NCI-H2171 treated with DMSO at 0.1 percent for 48 hours (cell line): ENCODE measurements around the gene TIGD7.

Experiments used
- DNase-seq: peaks from one replicate; lab custom pipeline; 2025; lab: John Stamatoyannopoulos, UW

Gene TIGD7, protein sequence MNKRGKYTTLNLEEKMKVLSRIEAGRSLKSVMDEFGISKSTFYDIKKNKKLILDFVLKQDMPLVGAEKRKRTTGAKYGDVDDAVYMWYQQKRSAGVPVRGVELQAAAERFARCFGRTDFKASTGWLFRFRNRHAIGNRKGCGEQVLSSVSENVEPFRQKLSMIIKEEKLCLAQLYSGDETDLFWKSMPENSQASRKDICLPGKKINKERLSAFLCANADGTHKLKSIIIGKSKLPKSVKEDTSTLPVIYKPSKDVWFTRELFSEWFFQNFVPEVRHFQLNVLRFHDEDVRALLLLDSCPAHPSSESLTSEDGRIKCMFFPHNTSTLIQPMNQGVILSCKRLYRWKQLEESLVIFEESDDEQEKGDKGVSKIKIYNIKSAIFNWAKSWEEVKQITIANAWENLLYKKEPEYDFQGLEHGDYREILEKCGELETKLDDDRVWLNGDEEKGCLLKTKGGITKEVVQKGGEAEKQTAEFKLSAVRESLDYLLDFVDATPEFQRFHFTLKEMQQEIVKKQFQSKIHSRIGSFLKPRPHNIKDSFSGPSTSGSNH

DNA sequence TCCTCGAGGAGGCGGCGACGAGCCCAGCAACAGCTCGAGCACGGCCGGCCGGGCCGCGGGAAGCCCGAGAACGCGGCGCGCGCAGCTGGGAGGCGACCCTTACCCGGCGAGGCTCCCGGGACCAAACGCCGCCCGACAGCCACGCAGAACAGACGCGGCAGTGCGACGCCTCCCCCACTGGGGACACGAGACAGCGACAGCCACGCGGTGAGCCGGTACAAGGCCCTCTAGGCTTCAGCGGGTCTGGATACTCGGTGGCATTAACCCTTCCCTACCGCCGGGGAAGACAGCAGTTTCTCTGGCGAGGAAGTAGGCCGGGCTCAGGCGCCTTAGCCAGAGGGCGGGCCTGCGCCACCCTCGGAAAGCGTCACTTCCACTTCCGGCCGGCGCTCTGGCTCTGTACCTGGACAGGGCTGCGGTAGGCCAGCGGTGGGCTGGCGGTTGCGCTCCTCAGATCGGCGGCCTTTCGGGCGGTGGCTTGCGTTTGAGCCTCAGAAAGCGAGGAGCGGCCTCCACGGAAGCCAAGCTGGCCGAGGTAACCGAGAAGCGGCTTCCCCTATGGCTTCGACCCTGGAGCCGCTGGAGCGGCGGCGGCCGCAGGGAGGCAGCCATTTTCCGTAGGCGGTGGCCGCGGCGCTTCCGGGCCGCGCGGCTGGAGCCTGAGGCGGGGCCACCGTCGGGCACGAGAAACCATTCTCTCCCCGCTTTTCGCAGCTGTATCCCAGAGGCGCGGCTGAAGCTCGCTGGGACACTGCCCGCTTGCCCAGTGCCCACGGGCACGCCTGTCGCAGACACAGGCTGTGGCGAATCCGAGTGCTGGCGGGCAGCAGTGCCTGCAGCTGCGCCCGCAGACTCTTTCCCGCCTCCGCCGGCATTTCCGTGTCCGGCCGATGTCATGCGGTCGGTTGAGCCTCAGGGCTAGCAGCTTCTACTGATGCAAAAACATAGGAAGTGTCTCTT is at the start of gene TIGD7, which contains the start of gene ZNF75A:
TSS of gene TIGD7 (minus strand) at position 322 of the 960 bp plus-strand sequence. CDS start 4,816 bp downstream, outside the sequence.
TSS of gene ZNF75A (plus strand) at position 389 of the 960 bp plus-strand sequence. CDS start 2,932 bp downstream, outside the sequence.
- peak; percentile 91 for DNase-seq

DNA sequence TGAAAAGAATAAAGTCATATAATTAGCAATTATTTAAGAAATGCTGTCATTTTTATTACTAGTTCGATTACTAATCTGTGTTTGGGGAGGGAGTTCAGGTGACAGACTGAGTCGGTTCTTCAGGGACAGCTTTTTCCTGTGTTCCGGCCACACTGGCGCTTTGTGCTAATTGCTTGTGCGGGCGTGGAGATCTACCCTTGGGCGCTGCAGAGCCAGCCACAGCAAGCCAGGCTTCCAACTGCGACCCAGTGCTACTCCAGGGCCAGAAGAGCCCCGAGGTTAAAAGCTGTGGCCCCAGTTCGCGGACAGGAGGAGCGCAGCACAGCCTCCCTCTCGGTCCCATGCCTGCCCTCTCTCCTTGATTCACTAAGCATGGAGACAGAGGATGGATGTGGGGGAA is 43.9 kb upstream of the TIGD7 start:
- no peak for DNase-seq

DNA sequence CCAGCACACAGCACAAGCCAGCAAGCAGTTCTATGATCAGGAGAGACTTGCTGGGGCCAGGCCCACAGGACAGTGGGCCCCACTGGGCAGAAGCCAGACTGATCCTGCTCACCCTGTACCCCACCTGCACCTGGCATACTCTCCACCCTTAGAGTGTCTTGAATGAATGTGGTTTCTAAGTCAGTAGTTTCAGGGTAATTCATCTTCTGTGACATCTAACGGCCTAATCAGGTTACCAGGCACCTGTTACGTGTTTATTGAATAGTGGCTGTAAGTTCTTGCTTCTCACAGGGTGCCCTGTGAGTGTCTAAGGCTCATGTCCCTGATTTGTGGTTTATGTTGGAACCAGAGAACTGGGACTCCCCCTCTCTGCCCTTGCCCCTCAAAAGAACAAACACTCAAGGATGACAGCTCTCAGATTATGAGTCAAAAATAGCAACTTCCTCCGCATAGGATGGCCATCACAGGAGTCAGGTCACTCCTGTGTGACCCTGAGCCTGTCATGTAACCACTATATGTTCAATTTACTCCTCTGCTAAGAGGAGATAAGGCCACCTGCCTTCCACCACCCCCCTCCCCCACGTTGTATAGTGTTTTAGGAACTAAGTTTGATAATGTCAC is 43.4 kb upstream of the TIGD7 start:
- DNase-seq = peak; percentile 2

DNA sequence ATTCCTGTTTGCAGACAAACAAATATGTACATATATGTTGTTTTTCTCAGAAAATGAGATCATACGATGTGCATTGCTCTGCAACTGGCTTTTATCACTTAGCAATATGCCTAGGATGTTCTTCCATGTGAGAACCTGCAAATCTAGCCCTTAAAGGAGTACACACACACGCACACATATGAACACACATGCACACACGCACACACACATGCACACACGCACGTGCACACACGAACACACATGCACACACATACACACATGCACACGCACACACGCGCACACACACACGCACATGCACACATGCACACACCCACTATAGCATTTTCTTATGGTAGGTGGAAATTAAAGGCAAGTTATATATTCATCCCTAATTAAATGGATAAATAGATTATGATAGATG is 42.4 kb upstream of the TIGD7 start:
- no peak for DNase-seq

DNA sequence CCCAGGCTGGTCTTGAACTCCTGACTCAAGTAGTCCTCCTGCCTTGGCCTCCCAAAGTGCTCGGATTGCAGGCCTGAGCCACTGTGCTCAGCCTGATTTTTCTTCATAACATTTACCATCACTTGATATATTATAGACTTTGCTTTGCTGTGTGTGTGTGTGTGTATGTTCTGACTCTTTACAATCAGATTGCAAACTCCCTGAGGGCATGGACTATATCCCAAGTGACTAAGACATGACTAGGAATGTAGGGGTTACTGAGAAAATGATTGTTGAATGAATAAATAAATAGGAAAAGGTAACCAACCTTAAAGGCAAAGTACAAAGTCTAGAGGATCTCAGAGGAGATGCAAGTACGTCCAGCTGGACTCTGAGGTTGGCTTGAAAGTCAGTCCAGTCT is 40.8 kb upstream of the TIGD7 start:
- no peak for DNase-seq

DNA sequence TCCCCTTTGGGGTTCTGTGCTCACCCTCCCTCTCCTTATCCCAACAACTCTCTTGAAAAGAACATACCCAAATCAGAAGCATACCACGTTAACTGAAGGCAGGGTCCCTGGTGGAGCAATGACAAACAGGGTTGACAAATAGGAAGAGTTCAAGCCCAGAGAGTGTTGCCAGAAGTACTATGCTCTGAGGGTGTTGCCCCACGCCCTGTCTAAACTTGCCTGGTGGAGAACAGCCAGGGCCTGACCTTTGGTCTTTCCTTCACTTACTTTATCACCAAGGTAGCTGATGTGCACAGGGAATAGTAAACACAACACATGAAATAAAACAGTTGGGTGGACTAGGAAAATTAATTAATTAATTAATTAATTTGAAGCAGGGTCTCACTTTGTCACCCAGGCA is 23.4 kb upstream of the TIGD7 start:
- DNase-seq = no peak

DNA sequence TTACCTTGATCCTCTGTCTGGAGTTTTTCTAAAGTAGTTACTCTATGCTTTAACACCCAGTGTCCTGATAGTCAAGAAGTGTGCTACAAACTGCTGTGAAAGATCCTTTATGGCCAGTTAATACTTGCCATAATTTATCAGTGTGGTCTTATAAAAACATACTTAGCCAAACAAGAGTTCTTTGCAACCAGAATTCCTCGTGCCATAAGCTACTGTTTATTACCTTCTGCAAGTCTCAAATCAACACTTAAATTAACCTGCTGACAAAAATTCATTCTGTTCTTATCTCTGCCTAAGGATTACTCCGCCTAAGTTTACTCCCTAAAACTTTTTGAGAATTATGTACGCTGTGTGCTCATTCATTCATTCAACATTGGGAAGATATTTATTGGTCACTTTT is 22.9 kb upstream of the TIGD7 start:
- DNase-seq = no peak

DNA sequence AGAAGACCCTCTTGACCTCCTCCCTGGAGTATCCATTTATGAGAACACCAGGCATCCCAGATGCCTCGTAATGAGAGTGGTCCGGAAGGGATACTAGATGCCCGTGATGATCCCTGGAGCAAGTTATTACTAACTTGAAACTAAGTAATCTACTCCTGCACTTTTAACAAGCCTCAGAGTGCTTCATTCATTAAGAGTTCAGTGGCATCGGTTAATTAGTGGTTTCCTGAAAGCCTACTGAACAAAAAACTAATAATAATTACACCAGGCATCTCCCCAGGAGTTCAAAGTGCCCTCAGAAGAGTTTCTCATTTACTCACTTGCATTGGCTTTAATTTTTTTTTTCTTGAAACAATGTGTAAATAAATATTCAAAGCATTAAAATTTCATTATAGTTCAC is 22.3 kb upstream of the TIGD7 start:
- DNase-seq = no peak

DNA sequence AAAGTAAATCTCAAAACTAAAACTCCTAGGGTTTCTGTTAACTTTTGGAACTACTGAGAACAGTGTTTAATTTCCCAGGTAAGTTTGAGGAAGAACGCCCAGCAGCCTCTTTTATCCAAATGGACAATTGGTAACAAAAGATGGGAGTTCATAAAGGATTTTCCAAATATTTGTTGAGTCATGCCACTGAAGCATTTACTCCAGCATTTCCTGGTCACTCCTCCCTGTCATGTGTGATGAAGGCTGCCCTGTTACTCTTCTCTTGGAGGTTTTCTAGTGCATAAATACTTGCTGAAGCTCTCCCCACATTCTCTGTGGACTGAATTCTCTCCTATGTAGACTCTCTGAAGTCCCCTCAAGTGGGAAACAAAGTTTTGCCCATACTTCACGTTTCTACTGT is 16.6 kb upstream of the TIGD7 start:
- DNase-seq = no peak

DNA sequence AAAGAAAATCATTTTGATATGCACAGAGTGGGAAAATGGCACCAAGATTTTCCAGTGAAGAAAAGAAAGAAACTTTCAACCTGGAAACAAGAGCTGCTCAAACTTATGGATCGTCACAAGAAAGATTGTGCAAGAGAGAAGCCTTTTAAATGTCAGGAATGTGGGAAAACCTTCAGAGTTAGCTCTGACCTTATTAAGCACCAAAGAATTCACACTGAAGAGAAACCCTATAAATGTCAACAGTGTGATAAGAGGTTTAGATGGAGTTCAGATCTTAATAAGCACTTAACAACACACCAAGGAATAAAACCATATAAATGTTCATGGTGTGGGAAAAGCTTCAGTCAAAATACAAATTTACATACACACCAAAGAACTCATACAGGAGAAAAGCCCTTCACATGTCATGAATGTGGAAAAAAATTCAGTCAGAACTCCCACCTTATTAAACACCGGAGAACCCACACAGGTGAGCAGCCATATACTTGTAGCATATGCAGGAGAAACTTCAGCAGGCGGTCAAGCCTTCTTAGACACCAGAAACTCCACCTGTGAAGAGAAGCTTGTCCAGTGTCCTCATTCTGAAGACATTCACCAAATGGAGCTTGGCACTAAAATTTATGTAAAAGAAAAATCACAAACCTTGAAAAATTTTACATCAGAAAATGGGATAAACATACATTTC is 12.2 kb upstream of the TIGD7 start:
- peak; percentile 18 for DNase-seq

DNA sequence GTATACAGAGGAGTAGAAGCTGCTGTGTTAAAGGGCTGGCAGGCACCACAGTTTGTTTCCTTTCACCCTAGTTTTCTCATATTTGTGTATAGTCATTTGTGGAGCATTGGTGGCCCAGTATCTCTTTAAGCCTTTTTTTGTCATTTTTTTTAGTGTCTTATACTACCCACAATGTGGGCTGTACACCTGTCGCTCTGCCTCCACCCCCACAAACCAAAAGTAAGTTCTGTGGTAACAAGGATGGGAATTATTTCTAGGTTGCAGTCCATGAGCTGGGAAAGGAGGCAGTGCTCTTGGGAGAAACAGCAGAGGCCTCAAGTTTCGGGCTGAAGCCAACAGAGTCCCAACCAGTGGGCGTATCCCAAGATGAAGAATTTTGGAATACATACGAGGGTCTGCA is 6.3 kb upstream of the TIGD7 start:
- DNase-seq = no peak

DNA sequence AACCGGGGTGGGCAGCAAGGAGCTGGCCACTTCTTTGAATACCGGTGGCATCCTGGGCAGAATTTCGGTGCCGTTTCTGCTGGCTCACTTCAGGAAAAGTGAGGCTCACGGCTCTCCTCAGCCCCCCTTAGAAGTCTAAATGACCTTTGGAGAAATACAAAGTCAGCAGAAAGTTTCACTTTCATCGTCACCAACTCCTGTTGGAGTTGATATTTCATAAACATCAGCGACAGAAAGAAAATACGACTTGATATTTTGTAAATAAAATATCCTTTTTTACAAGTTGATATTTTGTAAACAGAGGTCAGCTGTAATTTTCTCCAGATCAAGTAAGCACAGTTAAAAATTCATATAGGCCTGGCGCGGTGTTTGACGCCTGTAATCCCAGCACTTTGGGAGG is 848 bp upstream of the TIGD7 start:
- DNase-seq = no peak

DNA sequence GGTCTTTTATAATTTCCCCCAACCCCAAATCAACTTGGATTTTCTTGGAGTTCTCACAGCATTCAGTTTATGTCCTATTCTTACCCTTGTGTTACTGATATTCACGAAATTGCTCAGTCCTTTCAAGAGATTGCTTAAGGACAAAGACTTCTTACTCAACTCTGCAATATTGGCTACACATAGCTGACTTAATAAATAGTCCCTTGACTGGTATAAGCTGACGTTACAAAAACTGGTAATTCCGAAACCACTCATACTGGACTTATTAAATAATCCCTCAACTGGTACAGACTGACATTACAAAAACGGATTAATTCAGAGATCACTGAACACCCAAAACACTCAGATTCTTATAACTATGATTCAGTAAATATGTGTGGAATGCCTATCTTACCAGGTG is 860 bp downstream of the TIGD7 start:
- DNase-seq = no peak

DNA sequence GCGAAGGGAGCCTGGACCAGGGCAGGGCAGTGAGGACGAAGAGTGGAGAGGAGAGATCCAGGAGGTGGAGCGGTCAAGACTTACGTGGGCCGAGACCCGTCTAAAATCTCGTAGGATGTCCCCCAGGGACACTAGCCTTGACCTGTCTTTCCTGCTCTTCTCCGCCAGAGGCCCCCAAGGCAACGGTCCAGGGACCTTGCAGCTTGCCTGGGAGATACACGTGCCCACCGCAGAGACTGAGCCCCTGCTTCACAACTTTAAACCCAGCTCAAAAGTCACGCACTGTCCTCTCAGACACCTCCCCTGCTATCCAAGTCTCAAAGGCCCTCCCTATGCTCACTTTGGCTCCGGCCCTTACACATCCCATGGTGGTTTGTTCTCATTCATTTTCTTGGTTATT is 9.4 kb downstream of the TIGD7 start:
- DNase-seq = no peak

DNA sequence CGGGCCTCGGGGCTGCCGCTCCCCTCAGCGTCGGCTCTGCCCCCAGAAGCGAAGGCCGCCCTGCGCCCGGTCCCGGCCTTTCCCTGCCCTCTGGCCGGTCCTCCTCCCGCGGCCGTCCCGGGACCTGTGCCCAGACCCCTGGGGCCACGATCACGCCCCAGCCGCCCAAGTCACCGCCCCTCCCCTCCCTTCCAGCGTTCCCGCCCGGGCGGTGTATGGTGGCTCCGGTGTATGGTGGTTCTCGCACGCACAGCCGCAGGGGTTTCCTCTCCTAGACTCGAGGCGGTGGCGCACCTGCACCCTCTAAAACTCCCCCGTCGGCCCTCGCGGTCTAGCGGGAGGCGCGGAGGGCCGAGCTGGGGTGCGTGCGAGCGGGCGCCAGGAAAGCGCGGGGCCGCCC is 10.0 kb downstream of the TIGD7 start:
- no peak for DNase-seq

DNA sequence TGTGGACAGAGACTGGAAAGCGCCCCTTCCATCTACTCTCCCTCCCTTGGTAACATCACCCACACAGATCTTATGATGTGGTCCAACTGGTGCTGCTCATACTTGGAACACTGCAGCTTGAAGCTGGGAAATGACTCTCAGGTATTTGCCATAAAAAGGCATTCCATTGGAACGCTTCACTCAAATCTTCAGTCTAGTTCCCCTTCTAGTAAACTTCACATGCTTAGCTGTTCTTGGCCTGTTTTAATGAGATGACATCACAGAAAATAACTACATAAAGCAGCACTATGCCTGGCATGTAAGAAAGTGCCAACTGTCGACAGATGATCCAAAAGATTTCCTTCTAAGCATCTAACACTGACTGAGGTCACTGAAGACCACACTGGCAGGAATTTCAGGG is 12.6 kb downstream of the TIGD7 start:
- DNase-seq = no peak

DNA sequence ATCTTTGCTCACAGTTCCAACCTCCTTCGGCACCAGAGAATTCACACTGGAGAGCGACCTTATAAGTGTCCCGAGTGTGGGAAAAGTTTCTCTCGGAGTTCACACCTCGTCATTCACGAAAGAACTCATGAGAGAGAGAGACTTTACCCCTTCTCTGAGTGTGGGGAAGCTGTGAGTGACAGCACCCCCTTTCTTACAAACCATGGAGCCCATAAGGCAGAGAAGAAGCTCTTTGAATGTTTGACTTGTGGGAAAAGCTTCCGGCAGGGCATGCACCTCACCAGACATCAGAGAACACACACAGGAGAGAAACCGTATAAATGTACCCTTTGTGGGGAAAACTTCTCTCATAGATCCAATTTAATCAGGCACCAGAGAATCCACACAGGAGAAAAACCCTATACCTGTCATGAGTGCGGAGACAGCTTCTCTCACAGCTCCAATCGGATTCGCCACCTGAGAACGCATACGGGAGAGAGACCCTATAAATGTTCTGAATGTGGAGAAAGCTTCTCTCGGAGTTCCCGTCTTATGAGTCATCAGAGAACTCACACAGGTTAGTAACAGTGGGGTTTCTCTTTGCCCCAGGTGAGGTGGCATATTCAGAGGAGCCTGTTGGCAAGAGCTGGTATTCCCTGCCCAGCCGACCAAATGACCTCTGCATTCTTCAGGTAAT is 15.1 kb downstream of the TIGD7 start:
- DNase-seq = no peak

DNA sequence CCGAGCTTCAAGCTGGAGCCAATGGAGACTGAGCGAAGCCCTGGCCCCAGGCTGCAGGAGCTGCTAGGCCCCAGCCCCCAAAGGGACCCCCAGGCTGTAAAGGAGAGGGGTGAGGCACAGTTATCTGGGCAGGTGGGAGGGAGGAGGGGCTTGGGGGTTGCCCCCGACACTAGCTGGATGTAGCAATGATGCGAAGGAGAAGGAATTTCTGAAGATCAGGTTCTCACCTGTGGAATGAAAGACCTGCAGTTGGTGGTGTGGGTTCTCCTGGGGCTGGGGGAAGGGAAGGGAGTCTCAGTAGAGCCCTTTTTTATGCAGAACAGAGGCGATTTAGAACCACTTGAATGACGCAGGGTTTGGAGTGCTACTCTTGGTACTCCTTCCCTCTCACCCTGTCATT is 20.1 kb downstream of the TIGD7 start:
- DNase-seq = no peak

DNA sequence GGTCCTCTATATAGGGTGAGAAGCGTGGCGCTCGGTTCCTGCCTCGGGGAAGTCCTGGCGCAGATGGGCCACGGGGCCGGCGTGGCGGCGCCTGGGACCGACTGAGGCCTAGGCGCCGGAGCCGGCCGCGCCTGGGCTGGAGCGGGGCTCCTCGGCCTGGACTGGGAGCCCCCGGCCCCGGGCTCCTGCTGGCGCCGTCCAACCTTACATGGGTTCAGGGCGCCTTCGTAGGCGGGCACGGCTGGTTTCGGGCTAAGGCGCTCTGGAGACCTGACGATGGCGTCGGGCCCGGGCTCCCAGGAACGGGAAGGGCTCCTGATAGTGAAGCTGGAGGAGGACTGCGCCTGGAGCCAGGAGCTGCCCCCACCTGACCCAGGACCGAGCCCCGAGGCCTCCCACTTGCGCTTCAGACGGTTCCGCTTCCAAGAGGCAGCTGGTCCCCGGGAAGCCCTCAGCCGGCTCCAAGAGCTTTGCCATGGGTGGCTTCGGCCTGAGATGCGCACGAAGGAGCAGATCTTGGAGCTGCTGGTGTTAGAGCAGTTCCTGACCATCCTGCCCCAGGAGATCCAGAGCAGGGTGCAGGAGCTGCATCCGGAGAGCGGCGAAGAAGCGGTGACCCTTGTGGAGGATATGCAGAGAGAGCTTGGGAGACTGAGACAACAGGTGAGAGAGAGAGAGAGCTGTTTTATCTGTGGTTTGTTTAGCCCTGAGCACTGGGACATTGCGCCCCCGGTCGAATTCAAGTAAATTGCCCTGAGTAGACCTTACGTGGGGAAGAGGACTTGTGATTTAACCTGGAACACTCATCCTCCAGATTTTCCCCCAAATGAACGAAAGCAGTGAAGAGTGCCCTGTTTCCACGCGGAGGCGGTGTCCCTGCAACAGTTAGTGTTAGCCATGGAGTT is 21.4 kb downstream of the TIGD7 start:
- DNase-seq = no peak
